HEK293 (cell line): ENCODE data around the gene AKAP9.

Experiments
- CTCF ChIA-PET: fragments of 350-600 bp; formaldehyde crosslinking; extraction: SDS; loops from one replicate; lab custom pipeline; 2021; ENCODE audit warnings: antibody characterized with exemption; lab: Yijun Ruan, JAX
- POLR2A ChIA-PET: fragments of 300-600 bp; formaldehyde crosslinking; extraction: SDS; loops from one replicate; lab custom pipeline; 2020; ENCODE audit warnings: antibody characterized with exemption, inconsistent platforms; lab: Yijun Ruan, JAX
- H3K27ac ChIP-seq: fragments of 200-500 bp; sonication (Bioruptor generic); 2 replicates; pipeline ENCODE4 v1.5.1; 2014; ENCODE audit warnings: low read depth, low read length, control low read depth, inconsistent platforms; ENCODE audit errors: extremely low read depth
- H3K36me3 ChIP-seq, 2 experiments: fragments of 200-500 bp in 1 of 2; sonication (Bioruptor generic) in 1 of 2; 1 replicate in 1 of 2; 2 replicates in 1 of 2; pipeline ENCODE4 v1.5.1; 2014 to 2017; ENCODE audit warnings: inconsistent platforms in 2 of 2, low read length in 2 of 2; ENCODE audit not compliant: control insufficient read depth in 2 of 2, insufficient read depth in 1 of 2
- H3K4me1 ChIP-seq: fragments of 200-500 bp; sonication (Bioruptor generic); 2 replicates; pipeline ENCODE4 v1.5.1; 2014; ENCODE audit warnings: mild to moderate bottlenecking, low read length, inconsistent platforms; ENCODE audit not compliant: control insufficient read depth, insufficient read depth
- H3K4me3 ChIP-seq: 2 replicates; pipeline ENCODE4 v1.5.1; 2011; ENCODE audit warnings: low read depth, mild to moderate bottlenecking, control low read depth, low read length, moderate library complexity
- H3K9me3 ChIP-seq: fragments of 200-500 bp; sonication (Bioruptor generic); 2 replicates; pipeline ENCODE4 v1.5.1; 2014; ENCODE audit warnings: low read depth, low read length, inconsistent platforms; ENCODE audit not compliant: control insufficient read depth, insufficient read depth
- MEIS1 ChIP-seq: sonication (generic); formaldehyde crosslinking; IDR thresholded peaks from 2 replicates; pipeline ENCODE4 v1.8.1; 2022; ENCODE audit warnings: missing genetic modification reagents, mild to moderate bottlenecking, borderline replicate concordance
- SP7 ChIP-seq: fragments of 450-650 bp; formaldehyde crosslinking; IDR thresholded peaks from 2 replicates; pipeline ENCODE4 v1.5.1; 2016; ENCODE audit warnings: missing biosample characterization, missing genetic modification characterization
- ZFP37 ChIP-seq: fragments of 450-650 bp; formaldehyde crosslinking; IDR thresholded peaks from 2 replicates; pipeline ENCODE4 v1.5.1; 2016; ENCODE audit warnings: missing biosample characterization, missing genetic modification characterization
- ZNF157 ChIP-seq: fragments of 450-650 bp; formaldehyde crosslinking; IDR thresholded peaks from 2 replicates; pipeline ENCODE4 v1.5.1; 2016; ENCODE audit warnings: missing biosample characterization, missing genetic modification characterization
- ZNF175 ChIP-seq: fragments of 450-650 bp; formaldehyde crosslinking; IDR thresholded peaks from 2 replicates; pipeline ENCODE4 v1.5.1; 2016; ENCODE audit warnings: missing biosample characterization, missing genetic modification characterization
- ZNF18 ChIP-seq: fragments of 450-650 bp; formaldehyde crosslinking; IDR thresholded peaks from 2 replicates; pipeline ENCODE4 v1.5.1; 2016; ENCODE audit warnings: missing biosample characterization, missing genetic modification characterization
- ZNF221 ChIP-seq: fragments of 450-650 bp; formaldehyde crosslinking; IDR thresholded peaks from 2 replicates; pipeline ENCODE4 v1.5.1; 2017; ENCODE audit warnings: missing biosample characterization, missing genetic modification characterization, borderline replicate concordance
- ZNF280D ChIP-seq: fragments of 450-650 bp; formaldehyde crosslinking; IDR thresholded peaks from 2 replicates; pipeline ENCODE4 v1.5.1; 2016; ENCODE audit warnings: missing biosample characterization, missing genetic modification characterization
- ZNF391 ChIP-seq: fragments of 450-650 bp; formaldehyde crosslinking; IDR thresholded peaks from 2 replicates; pipeline ENCODE4 v1.5.1; 2016; ENCODE audit warnings: low read depth, missing biosample characterization, missing genetic modification characterization, borderline replicate concordance
- ZNF544 ChIP-seq: fragments of 450-650 bp; formaldehyde crosslinking; IDR thresholded peaks from 2 replicates; pipeline ENCODE4 v1.5.0; 2017; ENCODE audit warnings: missing biosample characterization, missing genetic modification characterization
- ZNF548 ChIP-seq: fragments of 450-650 bp; formaldehyde crosslinking; IDR thresholded peaks from 2 replicates; pipeline ENCODE4 v1.5.1; 2016; ENCODE audit warnings: missing biosample characterization, missing genetic modification characterization
- ZNF626 ChIP-seq: fragments of 450-650 bp; sonication (Bioruptor Pico); formaldehyde crosslinking; IDR thresholded peaks from 2 replicates; pipeline ENCODE4 v1.5.1; 2018; ENCODE audit warnings: missing biosample characterization, missing genetic modification characterization, inconsistent platforms
- ZNF830 ChIP-seq: fragments of 450-650 bp; IDR thresholded peaks from 2 replicates; pipeline ENCODE4 v1.5.0; 2018; ENCODE audit warnings: missing biosample characterization, missing genetic modification characterization, low read depth, mild to moderate bottlenecking, moderate library complexity
- TF ChIP-seq, protein P1 (sequence below): fragments of 450-650 bp; formaldehyde crosslinking; IDR thresholded peaks from 2 replicates; pipeline ENCODE4 v1.5.1; 2016; ENCODE audit warnings: missing biosample characterization, missing genetic modification characterization
- TF ChIP-seq, protein P2 (sequence below): fragments of 450-650 bp; formaldehyde crosslinking; IDR thresholded peaks from 2 replicates; pipeline ENCODE4 v1.5.1; 2016; ENCODE audit warnings: missing biosample characterization, missing genetic modification characterization
- TF ChIP-seq, protein P3 (sequence below): fragments of 450-650 bp; formaldehyde crosslinking; optimal IDR thresholded peaks from 2 replicates; pipeline ENCODE3; 2016; ENCODE audit warnings: missing biosample characterization, mild to moderate bottlenecking, missing genetic modification characterization
- TF ChIP-seq, protein P4 (sequence below): fragments of 450-650 bp; formaldehyde crosslinking; IDR thresholded peaks from 2 replicates; pipeline ENCODE4 v1.5.1; 2017; ENCODE audit warnings: missing biosample characterization, mild to moderate bottlenecking, missing genetic modification characterization, moderate library complexity

The AKAP9 gene

DNA sequence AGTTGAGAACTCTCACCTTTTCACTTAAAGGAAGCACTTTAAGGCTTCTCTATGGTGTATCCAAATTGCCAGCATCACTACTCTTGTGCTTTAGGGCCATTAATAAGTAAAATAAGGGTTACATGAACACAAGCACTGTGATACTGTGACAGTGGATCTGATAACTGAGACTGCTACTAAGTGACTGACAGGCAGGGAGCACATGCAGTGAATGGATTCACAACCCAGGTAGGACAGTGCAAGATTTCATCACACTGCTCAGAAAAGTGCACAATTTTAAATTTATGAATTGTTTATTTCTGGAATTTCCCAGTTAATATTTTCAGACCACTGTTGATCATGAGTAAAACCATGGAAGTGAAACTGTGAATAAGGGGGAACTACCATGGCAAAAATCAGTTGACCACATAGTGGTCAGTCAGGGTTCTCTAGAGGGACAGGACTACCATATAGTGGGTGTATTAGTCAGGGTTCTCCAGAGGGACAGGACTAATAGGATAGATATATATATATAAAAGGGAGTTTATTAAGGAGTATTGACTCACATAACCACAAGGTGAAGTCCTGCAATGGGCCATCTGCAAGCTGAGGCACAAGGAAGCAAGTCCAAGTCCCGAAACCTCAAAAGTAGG lies 214.6 kb downstream of the AKAP9 start:
- CTCF ChIA-PET = no interaction called here

More for the DNA sequence above, 214.6 kb downstream of the AKAP9 start:
- H3K4me3 ChIP-seq = no peak overlapping the region
- POLR2A ChIA-PET = no interaction called here
- H3K9me3 ChIP-seq = no peaks in the 10 kb centered on the region
- no peaks in the 10 kb centered on the region for H3K36me3 ChIP-seq
- no peaks in the 10 kb centered on the region for H3K4me1 ChIP-seq
- no peak overlapping the region for H3K27ac ChIP-seq
- no peak for TF ChIP-seq ZFP37 (tag by site-specific recombination)
- TF ChIP-seq MEIS1 = no peak
- TF ChIP-seq, protein P1, sequence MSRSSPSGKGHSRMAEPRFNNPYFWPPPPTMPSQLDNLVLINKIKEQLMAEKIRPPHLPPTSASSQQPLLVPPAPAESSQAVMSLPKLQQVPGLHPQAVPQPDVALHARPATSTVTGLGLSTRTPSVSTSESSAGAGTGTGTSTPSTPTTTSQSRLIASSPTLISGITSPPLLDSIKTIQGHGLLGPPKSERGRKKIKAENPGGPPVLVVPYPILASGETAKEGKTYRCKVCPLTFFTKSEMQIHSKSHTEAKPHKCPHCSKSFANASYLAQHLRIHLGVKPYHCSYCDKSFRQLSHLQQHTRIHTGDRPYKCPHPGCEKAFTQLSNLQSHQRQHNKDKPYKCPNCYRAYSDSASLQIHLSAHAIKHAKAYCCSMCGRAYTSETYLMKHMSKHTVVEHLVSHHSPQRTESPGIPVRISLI (tag by site-specific recombination) = no peak
- no peak for TF ChIP-seq SP7 (tag by site-specific recombination)
- TF ChIP-seq, protein P2, sequence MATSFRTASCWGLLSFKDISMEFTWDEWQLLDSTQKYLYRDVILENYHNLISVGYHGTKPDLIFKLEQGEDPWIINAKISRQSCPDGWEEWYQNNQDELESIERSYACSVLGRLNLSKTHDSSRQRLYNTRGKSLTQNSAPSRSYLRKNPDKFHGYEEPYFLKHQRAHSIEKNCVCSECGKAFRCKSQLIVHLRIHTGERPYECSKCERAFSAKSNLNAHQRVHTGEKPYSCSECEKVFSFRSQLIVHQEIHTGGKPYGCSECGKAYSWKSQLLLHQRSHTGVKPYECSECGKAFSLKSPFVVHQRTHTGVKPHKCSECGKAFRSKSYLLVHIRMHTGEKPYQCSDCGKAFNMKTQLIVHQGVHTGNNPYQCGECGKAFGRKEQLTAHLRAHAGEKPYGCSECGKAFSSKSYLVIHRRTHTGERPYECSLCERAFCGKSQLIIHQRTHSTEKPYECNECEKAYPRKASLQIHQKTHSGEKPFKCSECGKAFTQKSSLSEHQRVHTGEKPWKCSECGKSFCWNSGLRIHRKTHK (tag by site-specific recombination) = no peak
- no peak for TF ChIP-seq ZNF18 (tag by site-specific recombination)
- TF ChIP-seq ZNF157 (tag by site-specific recombination) = no peak
- no peak for TF ChIP-seq ZNF221
- TF ChIP-seq, protein P3, sequence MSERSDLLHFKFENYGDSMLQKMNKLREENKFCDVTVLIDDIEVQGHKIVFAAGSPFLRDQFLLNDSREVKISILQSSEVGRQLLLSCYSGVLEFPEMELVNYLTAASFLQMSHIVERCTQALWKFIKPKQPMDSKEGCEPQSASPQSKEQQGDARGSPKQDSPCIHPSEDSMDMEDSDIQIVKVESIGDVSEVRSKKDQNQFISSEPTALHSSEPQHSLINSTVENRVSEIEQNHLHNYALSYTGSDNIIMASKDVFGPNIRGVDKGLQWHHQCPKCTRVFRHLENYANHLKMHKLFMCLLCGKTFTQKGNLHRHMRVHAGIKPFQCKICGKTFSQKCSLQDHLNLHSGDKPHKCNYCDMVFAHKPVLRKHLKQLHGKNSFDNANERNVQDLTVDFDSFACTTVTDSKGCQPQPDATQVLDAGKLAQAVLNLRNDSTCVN = no peak
- no peak for TF ChIP-seq ZNF175 (tag by site-specific recombination)
- no peak for TF ChIP-seq ZNF548 (tag by site-specific recombination)
- no peak for TF ChIP-seq ZNF626 (tag by site-specific recombination)
- TF ChIP-seq ZNF830 (tag by site-specific recombination) = no peak
- TF ChIP-seq ZNF544 (tag by site-specific recombination) = no peak
- no peak for TF ChIP-seq ZNF280D (tag by site-specific recombination)
- TF ChIP-seq, protein P4, sequence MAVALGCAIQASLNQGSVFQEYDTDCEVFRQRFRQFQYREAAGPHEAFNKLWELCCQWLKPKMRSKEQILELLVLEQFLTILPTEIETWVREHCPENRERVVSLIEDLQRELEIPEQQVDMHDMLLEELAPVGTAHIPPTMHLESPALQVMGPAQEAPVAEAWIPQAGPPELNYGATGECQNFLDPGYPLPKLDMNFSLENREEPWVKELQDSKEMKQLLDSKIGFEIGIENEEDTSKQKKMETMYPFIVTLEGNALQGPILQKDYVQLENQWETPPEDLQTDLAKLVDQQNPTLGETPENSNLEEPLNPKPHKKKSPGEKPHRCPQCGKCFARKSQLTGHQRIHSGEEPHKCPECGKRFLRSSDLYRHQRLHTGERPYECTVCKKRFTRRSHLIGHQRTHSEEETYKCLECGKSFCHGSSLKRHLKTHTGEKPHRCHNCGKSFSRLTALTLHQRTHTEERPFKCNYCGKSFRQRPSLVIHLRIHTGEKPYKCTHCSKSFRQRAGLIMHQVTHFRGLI (tag by site-specific recombination) = no peak
- no peak for TF ChIP-seq ZNF391 (tag by site-specific recombination)
